ENCODE data around the gene KRT13.

The KRT13 gene

DNA sequence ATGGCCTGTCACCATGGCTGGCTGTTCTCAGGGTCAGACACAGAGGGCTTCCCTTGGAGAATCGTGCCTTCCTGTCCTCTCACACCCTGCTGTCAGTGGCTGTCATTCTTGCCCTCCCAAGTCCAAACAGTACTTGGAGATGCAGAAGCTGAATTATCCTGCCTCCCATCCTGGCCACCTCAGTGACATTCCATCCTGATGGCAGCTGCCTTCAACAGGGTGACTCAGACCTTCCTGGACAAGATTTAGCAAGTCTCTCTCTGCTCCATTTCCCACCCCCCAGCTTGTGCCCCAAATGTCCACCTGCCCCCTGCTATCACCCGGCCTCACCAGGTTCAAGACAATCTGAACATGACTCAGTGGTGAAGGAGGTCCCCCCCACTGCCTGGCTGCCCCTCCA lies 10.9 kb downstream of the KRT13 start:
- DNase-seq (ENCODE audit: low read depth) = no peak

DNA sequence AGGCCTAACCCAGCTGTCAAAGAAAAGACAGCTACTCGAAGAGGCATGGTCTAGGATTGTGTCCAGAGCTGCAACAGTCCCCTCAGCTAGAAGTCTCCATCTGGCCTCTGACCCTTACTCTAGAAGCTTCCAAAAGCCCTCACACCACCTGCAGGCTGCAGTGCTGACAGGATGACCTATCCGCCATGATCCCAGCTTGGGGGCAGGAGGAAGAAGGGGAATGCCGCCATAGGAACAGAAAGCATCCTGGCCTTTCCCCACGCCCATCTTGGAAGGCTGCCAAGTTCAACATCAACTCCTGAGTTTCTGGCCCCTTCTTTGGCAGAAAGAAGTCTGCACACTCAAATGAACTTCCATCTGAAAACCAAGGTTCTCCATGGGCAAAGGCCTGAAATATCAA lies 12.6 kb downstream of the KRT13 start:
- DNase-seq (ENCODE audit: low read depth) = no peak

DNA sequence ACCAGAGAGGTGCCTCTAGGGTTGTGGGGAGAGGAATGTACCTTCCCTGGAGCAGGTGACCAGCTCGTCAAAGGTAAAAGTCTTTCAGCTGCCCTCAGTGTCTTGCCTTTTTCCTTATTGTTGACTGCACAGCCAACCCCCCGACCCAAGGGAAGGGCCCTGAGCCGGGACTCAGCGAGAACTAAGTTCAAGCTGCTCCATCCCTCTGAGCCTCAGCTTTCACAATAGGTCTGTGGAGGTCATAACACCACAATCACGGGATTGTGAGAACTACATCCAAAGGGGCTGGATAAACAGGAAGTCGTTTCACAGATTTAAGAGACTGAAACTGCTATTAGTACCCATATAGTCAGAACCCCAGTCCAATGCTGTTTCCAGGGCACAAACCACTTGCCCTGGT lies 13.1 kb downstream of the KRT13 start:
- DNase-seq (ENCODE audit: low read depth) = no peak

DNA sequence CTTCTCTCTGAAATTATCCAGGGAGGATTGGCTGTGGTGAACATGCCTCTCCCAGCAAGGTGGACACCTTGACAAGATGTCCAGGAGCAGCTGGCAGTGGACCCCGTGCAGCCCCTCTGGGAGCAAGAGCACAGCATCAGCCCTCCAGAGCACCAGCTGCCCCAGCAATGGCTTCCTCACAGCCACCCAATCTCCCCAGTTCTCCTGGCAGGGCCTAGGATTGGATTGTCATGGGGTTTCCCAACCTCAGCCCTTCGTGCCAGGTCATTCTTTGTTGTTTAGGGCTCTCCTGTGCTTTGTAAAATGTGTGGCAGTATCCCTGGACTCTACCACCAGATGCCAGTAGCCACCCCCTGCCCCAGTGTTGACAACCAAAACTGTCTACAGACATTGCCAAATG lies 13.9 kb downstream of the KRT13 start:
- no peak for DNase-seq (ENCODE audit: low read depth)

DNA sequence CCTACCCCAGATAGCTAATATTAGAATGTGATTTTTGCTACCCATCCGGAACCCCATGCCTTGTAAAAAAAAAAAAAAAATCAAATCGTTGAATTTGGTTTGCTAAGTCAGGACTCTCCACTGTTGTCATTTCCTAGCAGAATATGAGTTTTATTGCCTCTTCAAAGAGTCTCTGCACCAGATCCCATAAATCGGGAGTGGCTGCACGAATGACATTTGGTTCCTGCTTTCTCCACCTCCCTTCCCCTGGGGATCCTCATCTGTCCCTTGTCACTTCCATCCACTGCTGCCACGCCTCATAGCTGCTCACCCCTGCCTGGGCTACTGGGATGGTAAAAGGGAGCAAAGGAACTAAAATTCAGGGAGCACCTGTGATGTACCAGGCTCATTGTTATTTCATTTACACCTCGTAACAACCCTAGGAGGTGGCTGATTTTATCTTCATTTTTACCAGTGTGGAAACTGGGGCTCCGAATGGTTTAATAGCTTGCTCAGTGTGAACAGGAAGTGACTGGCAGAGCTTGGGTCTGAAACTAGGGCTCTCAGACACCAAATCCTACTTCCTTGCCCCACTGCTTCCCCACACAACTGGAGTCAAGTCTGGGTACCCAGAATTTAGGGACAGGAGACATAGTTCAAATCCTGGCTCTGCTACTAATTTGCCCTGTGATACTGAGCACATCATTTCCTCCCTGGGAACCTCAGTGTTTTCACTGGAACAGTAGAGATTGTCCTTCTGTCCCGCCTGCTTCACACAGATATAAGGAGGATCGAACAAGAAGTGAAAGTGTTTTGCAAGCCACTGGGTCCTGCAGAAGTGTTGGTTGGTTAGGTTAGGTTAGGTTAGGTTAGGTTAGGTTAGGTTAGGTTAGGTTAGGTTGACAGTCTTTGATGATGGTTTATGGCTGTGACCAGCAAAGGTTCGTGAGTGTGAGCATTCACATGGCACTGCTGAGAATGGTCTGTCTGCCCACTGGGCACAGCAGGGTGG lies 15.1 kb downstream of the KRT13 start:
- no peak for DNase-seq (ENCODE audit: low read depth)

DNA sequence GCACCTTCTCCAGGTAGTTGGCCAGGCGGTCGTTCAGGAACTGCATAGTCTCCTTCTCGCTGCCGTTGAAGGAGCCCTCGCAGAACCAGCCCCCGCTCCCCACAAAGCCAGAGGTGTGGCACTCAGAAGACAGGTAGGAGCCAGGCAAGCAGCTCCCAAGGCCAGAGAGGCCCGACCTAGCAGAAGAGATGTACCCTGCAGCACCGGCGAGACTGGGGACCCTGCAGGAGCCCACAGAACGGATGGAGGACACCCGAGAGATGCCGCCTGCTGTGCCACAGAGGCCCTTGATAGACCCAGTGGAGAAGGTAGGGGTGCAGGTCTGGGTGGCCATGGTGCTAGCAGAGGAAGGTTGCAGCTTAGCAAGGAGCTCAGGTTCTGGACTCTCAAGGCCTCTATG lies 15.9 kb downstream of the KRT13 start, which contains the start of gene KRT36:
Gene KRT36, minus strand, starts transcription at position 380 of the 400 bp plus-strand sequence. Its CDS starts 46 bp downstream, at position 334.
- no peak for DNase-seq (ENCODE audit: low read depth)

DNA sequence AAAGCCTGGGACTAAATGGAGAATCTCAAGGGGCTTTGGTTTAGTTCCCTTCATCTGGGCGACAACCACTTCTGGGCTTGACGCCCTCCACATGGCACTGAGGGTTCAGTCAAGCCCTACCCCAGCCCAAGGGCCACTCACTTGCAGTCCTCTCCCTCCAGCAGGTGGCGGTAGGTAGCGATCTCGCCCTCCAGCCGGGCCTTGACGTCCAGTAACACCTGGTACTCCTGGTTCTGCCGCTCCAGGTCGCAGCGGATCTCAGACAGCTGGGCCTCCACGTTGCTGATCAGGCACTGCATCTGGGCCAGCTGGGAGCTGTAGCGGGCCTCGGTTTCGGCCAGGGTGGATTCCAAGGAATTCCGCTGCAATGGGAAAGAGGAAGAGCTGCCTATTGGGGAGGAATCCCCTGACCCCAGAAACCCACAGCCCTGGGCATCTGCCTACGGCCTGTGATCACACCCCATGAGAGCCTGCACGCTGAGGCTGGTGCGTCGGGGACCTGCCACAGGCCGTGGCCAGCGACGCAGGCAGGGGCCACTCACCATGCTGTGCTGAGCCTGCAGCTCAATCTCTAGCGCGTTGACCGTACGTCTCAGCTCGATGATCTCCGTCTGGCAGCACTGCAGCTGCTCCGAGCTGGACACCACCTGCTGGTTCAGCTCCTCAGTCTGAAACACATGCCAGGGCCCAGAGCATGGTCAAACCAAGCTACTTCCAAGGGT lies 18.4 kb downstream of the KRT13 start:
- no peak for DNase-seq (ENCODE audit: low read depth)

DNA sequence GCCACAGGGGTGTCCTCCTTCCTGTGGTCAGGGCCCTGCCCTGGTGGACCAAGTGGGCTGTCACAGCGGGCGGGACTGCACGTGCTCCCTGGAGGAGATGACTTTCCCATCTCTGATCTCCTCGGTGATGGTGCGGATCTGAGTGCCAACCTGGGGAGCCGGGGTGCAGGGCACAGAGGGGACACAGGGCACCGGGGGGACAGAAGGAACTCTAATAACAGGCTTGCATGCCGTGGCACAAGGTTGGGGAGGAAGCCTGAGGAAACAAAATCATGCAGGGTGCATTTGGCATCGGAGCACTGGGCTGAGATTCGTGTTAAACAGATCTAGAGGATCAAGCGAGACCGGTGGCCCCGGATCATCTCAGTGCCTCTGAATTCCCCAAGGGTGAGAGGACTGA lies 19.1 kb downstream of the KRT13 start:
- DNase-seq (ENCODE audit: low read depth) = no peak

DNA sequence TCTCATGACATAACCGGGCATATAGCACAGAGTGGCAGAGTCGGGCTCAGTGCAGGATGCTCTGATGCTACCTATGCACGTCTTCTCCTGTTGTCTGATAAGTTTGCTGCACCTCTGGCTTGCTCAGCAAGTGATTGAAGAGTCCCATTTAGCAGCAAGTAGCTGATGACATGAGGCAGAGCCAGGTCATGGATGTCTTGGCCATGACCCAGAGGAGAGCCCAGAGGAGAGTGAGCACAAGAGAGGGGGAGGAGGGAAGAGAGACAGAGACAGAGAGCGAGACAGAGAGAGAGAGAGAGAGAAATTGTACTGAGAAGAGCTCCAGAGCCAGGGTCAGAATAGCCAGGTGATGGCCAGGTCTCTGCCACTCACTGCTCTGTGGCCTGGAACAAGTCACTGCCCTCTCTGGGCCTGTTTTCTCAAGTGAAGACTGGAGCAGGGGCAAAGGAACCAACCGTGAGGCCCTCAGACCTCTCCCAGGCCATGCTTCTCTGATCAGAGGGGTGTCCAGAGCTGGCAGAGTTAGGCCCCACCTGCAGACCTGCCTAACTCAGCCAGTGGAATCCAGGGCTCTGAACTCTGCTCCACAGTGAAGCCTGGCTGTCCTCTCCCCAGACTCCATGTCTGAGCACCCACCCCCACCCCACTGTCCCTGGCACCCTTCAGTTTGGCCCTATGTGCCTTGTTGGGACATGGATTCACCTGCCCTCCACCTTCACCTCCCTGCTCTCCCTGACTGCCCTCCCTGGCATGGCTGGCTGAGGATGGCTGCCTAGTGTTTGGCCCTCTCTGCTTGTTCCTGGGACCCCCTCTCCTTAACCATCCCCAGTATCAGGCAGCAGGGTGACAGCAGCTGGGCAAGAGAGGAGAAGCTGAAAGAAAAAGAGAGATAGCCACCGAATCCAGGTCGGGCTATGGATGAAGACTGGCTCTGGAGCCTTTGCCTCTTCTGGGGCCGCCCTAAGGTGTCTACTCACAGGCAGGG lies 20.2 kb downstream of the KRT13 start:
- no peak for DNase-seq (ENCODE audit: low read depth)

DNA sequence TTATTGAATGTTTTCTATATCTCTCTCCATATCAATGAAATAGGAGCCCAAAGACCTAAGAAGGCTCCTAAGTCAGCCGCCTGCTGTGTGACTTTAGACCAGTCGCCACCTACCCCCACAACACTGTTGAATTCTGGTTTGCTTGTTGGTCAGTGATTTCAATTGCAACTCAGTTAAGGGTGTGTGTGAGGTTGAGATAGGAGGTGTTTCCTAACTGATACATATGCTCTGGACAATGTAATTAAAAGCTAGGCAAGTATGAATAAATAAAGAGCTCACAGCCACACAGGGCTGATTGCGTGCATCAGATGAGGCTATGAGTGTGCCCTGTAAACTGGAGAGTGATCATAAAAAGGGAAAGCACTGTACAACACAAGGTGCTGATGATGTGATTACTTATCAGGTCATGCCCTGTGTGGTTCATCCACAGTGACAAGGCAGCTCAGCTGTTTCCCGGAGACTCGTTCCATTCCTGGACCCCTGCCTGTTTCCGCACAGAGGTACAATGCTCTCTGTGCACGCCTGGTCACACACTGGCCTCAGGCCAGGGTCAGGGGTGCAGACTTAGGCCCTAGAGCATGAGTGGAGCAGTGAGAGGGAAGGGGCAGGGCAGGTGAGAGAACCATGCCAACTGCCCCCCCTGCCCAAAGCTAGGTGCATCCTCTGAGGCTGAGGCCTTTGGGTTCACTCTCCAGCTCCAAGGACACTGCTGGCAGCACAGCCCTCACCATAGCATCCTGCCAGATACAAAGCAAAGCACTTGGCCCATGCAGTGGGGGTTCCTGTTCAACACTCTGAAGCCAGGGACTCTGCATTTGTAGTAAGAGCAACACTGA lies 21.2 kb downstream of the KRT13 start:
- no peak for DNase-seq (ENCODE audit: low read depth)

DNA sequence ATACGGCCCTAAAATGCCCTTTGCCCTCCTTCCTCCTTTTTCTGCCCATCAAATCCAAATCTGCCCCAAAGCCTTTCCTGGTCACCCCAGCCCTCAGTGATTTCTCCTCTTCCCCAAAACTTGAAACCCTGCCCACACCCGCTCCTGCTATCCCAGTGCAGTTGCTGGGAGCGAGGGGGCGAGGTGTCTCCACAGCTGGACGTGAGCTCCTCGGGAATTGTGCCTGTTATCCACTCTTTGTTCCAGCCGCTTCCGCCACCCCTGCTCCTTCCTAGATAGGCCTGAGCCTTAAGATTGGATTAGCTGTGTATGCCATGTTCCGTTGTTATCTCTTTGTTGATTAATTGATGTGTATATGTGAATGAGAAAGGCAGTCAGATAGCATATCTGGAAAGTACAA lies 21.9 kb downstream of the KRT13 start:
- no peak for DNase-seq (ENCODE audit: low read depth)

DNA sequence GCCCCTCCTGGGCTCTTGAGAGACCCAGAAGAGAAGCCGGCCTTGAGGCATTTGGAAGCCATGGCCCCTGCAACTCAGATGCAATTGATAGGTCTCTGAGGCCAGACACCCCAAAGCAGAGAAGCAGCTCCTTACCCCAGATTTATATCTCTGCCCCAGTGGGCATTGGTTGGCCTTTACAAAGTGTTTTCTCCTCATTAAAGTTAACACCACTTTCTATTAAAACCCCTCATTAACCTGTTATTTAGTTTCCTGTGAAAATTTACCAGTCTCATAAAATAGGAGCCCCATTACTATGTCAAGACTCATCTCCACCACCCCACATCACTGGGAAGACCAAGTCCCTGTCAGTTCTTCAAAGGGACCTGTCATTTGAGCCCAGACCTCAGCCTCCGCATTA lies 24.4 kb downstream of the KRT13 start, which contains the start of gene KRT35:
Gene KRT35, minus strand, starts transcription at position 116 of the 400 bp plus-strand sequence. Its CDS starts 54 bp downstream, at position 62.
- DNase-seq (ENCODE audit: low read depth) = no peak

DNA sequence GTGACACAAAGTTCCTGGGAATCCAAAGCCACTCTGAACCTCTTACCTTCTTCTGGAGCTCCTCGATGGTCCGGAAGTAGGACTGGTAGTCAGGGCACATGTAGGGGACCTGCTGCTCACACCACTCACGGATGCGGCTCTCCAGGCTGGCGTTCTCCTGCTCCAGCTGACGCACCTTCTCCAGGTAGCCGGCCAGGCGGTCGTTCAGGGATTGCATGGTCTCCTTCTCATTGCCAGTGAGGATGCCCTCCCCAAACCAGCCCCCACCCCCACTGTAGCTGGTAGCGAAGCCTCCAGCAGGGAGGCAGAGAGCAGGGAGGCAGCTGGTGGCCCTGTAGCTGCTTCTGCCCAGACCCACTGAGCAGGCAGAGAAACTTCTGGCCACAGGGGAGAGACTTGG lies 24.8 kb downstream of the KRT13 start:
- no peak for DNase-seq (ENCODE audit: low read depth)

DNA sequence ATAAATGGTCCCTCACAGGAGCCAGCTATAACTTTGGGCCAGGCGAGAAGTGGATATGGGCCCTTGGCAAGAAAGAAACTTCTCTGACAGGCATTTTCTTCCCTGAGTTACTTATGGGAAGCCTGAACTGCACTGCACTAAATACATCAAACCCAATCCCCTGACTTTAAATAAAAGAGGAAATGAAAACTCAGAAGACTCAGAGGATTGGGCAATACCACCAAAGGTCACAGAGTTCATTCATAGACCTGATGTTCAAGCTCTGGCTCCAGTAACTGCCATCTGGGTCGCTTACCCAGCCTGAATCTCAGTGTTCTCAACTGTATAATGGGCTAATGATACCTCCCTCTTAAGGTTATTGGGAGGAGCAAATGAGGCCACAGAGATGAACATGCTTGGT lies 25.3 kb downstream of the KRT13 start:
- no peak for DNase-seq (ENCODE audit: low read depth)

DNA sequence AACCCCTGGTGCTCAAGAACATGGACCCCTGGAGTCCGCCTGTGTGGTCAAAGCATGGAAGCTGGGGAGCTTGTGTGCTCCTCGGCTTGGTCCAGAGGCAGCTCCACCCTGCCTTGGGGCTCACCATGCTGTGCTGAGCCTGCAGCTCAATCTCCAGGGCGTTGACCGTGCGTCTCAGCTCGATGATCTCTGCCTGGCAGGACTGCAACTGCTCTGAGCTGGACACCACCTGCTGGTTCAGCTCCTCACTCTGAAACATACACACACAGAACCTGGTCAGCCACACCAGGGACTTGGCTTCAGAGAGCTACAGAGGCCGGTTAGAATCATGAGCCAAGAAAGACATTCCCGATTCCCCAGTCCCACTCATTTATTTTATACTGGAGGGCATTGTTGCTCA lies 27.2 kb downstream of the KRT13 start:
- no peak for DNase-seq (ENCODE audit: low read depth)

DNA sequence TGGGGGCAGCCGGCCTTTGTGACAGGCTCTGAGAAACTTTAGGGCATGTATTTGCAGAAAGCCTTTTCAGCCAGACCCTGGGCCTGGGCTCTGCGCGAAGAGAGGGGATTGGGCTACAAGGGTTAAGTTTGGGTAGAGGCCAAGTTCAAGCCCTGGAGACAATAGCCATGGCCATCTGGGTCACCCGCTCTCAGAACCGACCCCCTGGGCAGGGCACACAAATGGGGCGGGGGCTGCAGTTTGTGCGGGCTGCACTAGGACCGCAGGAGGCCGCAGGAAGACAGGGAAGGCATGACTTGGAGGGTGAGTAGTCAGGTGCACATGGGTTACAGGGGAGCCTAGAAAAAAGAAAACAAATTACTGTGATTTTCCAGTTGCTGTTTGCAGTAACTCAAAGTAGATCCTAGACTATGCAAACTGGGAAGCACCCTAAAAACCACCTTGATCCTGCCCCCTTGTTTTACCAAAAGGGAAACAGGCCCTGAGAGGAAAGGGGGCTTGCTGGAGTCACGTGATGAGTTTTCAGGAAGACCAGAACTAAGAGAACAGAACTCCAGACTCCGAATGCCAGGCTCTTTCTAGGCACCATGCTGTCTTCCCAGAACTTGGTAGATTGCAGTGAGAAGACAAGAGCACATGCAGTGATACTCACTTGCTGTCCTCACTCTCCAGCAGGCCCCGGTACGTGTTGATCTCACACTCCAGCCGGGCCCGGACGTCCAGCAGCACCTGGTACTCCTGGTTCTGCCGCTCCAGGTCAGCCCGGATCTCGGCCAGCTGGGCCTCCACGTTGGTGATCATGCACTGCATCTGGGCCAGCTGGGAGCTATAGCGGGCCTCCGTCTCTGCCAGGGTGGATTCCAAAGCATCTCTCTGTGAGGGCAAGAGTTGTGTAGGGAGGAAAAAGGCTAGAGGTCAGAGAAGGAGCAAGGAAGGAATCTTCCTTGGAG lies 28.3 kb downstream of the KRT13 start:
- DNase-seq (ENCODE audit: low read depth) = no peak

DNA sequence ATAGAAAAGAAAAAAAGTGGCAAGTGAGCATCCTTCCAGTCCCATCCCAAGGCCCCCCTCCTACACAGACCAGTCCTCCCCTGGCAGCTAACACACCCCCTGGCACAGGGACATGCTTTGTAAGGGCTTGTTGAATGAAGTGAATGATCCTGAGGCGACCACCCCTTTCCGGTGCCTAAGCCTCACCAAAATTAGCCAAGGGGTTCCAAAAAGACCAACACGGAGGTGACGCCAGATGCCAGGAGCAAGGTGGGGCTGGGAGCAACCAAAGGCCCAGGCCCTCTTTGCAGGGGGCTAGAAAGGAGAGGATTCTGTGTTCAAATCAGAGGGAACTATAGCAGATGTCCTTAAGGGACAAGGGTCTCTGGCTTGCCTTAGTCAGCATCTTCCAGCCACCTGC lies 30.0 kb downstream of the KRT13 start:
- no peak for DNase-seq (ENCODE audit: low read depth)

DNA sequence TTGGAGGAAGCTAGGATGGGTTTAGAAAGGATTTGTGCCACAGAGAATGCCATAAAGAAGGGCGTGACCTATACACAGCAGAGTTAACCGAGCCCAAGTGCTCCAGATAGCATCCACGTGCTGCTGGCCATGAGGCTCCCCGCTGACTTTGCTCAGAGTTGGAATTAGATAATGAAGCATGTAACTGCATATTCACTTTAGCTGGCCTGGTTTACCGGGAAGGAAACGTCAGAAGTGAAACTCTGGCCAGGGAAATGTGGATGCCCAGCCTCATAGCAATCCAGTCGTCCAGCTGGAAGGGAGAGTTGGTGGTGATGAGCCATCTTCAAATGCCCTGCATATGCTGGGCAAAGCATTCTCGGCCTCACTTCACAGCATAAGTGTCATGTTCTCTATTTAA lies 30.5 kb downstream of the KRT13 start:
- DNase-seq (ENCODE audit: low read depth) = no peak

DNA sequence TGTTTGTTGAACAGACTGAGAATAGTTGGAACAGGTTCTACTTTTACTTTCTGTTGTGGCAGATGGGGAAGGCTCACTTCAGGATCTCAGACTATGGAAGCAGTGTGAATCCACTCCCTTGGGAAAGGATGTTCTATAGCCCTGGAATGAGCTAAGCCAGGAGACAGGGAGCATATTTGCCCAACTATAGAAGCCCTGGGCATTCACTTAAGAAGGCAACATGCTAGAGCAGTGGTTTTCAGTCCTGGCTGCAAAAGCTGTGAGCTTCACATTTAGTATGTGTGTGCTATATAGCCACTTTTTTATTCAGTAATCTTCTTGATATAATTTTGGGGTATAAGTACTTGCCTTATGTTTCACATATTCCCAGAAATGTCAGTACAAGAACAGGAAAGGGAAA lies 37.1 kb downstream of the KRT13 start:
- no peak for DNase-seq (ENCODE audit: low read depth)

DNA sequence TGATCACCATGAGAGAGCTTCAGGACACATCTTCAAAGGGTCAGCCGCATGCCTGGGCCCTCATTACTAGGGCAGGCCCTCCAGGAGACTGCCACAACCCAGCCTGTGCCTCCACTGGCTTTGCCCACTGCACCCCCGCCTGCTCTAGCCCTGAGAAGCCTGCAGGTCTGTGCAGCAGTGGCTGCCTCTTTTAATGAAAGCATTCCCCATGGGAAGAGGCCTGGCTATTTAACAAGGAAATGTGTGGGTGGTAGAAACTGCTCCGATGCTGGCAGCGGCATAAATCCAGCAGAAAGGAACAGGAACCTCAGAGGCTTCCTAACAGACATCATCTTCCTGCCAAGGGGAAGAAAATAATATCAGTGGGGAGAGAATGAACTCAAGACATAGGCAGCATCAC lies 37.9 kb downstream of the KRT13 start:
- no peak for DNase-seq (ENCODE audit: low read depth)

Measured in activated T-helper 1 cell treated with Interleukin-2 at 50 U/mL for 16 hours (primary cell).